Osteocyte (in vitro differentiated cells): Measurements from ENCODE around the gene SLC6A6. TPM values are rescaled to one million over a fixed set of nuclear protein-coding genes. Genes with fewer than 3 reads are reported as not detected.

Experiments
- DNase-seq: peaks from one replicate; pipeline ENCODE4 v3.0.0; 2021; ENCODE audit warnings: mixed read lengths; ENCODE audit not compliant: unreplicated experiment; ENCODE audit errors: extremely low spot score
- H3K27ac Mint-ChIP-seq: one replicate; pipeline ENCODE4 v1.8.0; 2021; ENCODE audit warnings: mild to moderate bottlenecking, mixed read lengths; ENCODE audit not compliant: unreplicated experiment
- H3K27me3 Mint-ChIP-seq: one replicate; pipeline ENCODE4 v1.8.0; 2021; ENCODE audit warnings: mixed read lengths; ENCODE audit not compliant: unreplicated experiment
- H3K36me3 Mint-ChIP-seq: one replicate; pipeline ENCODE4 v1.8.0; 2021; ENCODE audit warnings: mixed read lengths; ENCODE audit not compliant: unreplicated experiment
- H3K4me1 Mint-ChIP-seq: one replicate; pipeline ENCODE4 v1.8.0; 2021; ENCODE audit warnings: mixed read lengths; ENCODE audit not compliant: unreplicated experiment
- H3K4me3 Mint-ChIP-seq: one replicate; pipeline ENCODE4 v1.8.0; 2021; ENCODE audit warnings: mild to moderate bottlenecking, moderate library complexity, mixed read lengths; ENCODE audit not compliant: unreplicated experiment
- H3K9me3 Mint-ChIP-seq: one replicate; pipeline ENCODE4 v1.8.0; 2021; ENCODE audit warnings: mixed read lengths; ENCODE audit not compliant: unreplicated experiment
- total RNA-seq: library from RNA; stranded (reverse); gene quantifications from 2 replicates; pipeline ENCODE4 v1.2.1, GENCODE V29; 2021
- TF ChIP-seq, protein P1 (sequence below): fragments of 200-600 bp; sonication (generic); IDR thresholded peaks from 2 replicates; pipeline ENCODE4 v1.5.0; 2021; ENCODE audit warnings: antibody characterized with exemption, mild to moderate bottlenecking, moderate library complexity

The SLC6A6 gene
- total RNA-seq, 1 donor from 2014 or later: 41.9 TPM

DNA sequence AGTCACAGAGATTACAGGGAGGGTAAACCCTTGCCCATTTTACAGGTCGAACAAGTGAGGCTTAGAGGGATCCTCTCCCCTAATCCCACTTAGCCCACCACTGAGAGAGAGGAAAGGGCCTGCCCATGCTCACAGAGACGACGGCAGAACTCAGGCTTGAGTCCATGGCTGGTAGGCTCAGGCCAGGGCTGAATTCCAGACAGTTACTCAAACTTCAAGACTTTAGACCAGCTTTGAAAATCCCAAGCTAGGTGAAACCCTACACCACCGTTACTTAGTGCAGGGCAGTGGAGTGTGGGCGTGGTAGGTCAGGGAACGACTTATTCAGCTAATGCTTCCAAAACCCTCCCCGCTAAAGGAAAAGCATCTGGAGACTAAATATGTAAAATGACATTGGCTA lies 121.4 kb downstream of the SLC6A6 start:
- Mint-ChIP-seq H3K27ac (no peak overlapping the region), H3K9me3 (no peaks in the 10 kb centered on the region), H3K27me3 (peaks cover 20% of the 10 kb centered on the region), H3K4me3 (no peak overlapping the region), H3K36me3 (no peaks in the 10 kb centered on the region), H3K4me1 (peaks cover 10% of the 10 kb centered on the region)
- TF ChIP-seq, protein P1, sequence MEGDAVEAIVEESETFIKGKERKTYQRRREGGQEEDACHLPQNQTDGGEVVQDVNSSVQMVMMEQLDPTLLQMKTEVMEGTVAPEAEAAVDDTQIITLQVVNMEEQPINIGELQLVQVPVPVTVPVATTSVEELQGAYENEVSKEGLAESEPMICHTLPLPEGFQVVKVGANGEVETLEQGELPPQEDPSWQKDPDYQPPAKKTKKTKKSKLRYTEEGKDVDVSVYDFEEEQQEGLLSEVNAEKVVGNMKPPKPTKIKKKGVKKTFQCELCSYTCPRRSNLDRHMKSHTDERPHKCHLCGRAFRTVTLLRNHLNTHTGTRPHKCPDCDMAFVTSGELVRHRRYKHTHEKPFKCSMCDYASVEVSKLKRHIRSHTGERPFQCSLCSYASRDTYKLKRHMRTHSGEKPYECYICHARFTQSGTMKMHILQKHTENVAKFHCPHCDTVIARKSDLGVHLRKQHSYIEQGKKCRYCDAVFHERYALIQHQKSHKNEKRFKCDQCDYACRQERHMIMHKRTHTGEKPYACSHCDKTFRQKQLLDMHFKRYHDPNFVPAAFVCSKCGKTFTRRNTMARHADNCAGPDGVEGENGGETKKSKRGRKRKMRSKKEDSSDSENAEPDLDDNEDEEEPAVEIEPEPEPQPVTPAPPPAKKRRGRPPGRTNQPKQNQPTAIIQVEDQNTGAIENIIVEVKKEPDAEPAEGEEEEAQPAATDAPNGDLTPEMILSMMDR: no peak
- DNase-seq: no peak

DNA sequence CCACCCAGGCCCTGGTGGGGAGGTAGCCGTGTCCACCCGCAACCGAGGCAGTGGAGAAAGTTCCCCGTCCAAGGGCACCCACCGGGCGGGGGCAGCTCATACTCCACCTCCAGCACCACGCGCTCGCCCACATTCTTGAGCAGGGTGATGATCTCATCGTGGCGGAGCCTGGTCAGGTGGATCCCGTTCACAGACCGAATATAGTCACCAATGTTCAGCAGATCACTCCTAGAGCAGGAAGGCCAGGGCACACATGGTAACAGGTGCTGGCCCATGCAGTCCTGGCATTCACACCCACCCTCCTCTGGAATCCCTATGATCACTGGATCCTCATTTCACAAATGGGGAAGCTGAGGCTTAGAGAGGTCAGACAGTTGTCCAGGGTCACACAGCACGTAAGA lies 121.9 kb downstream of the SLC6A6 start:
- TF ChIP-seq, protein P1: no peak
- peaks cover 10% of the 10 kb centered on the region for H3K4me1 Mint-ChIP-seq
- H3K27me3 Mint-ChIP-seq: peaks cover 20% of the 10 kb centered on the region
- DNase-seq: no peak
- H3K4me3 Mint-ChIP-seq: no peak overlapping the region
- H3K9me3 Mint-ChIP-seq: no peaks in the 10 kb centered on the region
- H3K27ac Mint-ChIP-seq: no peak overlapping the region
- H3K36me3 Mint-ChIP-seq: no peaks in the 10 kb centered on the region

DNA sequence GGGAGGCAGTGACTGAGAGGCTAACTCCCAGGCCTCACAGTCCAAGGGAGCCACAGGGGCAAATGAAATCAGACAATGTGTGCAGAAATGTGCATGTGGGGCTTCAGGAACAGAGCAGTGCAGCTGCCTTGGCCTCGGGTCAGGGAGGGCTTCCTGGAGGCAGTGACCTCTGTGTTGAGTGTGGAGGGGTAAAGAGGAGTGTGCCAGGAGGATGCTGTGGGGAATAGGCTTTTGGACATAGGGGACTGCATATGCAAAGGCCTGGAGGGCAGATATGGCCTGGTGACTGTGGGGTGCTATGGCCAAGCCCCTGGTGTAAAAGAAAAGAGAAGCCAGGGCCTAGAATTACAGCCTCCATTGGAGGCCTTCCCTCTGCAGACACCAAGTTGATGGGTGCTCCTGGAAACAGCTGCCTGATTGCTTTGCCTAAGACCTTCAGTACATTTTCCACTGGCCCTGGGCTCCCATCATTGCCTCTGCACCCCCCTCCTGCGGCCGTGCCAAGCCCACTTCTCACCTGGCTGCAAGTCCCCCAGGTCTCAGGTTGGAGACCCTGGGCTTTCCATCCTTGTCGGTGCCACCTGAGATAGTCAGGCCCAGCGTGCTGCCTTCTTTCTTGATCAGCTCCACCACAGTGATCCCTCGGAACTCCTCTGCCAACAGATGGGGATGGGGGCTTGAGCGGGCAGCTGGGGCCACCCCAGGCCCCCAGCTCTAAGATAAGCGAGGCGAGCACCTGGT lies 122.7 kb downstream of the SLC6A6 start:
- Mint-ChIP-seq H3K4me1 (peaks cover 10% of the 10 kb centered on the region), H3K27me3 (peaks cover 26% of the 10 kb centered on the region), H3K27ac (no peak overlapping the region), H3K36me3 (no peaks in the 10 kb centered on the region), H3K9me3 (no peaks in the 10 kb centered on the region), H3K4me3 (no peak overlapping the region)
- DNase-seq: no peak
- TF ChIP-seq, protein P1: no peak

DNA sequence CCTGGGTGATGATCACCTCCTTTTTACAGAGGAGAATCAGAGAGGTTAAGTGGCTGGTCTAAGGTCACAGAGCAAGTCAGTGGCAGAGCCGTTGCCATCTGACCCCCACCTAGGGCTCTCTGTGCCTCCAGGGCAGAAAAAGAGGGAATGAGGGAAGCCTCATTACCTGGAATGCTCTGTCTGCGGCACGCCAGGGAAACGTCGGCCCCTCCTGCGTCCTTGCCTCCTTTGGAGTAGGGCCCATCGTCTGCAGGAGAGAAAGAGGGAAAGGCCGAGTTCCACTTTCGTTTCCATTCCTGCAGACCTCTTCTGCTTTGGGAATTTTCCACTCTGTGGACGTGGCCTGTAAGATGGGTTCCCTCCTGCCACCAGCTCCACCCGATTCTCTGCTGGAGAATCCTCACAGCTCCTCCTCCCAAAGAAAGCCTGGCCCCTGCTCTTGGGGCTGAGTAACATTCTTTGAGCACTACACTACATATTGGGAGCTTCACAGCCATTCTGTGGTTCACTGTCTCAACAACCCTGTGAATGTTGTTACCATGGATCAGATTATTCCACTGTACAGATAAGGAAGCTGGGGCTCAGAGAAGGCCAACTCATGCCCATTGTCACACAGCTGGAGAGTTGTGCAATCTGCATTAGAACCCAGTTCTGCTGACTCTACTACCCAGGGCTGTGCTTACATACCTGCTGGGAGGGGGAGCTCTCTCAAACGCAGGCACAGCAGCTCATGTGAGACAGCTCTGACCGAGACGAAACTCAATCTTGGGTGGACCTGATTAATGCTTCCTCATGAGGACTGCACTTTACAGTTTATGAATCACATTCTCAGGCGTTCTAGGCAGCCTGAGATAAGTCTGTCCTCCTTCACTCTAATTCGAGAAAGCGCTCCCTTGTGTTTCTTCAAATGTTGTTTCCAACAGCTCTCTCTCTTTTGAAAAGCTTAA lies 123.6 kb downstream of the SLC6A6 start:
- no peak for DNase-seq
- no peak overlapping the region for H3K4me3 Mint-ChIP-seq
- peak overlapping the region; percentile 64 for H3K27ac Mint-ChIP-seq
- peaks cover 31% of the 10 kb centered on the region for H3K27me3 Mint-ChIP-seq
- H3K9me3 Mint-ChIP-seq: no peaks in the 10 kb centered on the region
- TF ChIP-seq, protein P1: no peak
- H3K36me3 Mint-ChIP-seq: no peaks in the 10 kb centered on the region
- peaks cover 10% of the 10 kb centered on the region for H3K4me1 Mint-ChIP-seq

DNA sequence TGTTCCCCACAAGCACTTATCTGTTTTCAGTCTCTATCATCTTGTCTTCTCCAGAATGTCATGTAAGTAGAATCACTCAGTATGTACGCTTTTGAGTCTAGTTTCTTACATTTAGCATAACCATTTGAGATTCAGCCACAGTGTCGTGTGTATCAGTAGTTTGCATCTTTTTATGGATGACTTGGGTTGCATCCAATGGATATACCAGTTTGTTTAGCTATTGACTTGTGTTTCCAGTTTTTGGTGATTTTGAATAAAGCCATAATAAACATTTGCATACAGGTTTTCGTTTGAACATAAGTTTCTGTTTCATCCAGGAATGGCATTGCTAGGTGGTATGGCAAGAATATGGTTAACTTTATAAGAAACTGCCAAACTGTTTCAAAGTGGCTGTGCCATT lies 125.7 kb downstream of the SLC6A6 start:
- Mint-ChIP-seq H3K27ac (no peak overlapping the region), H3K4me3 (no peak overlapping the region), H3K27me3 (peaks cover 36% of the 10 kb centered on the region), H3K36me3 (no peaks in the 10 kb centered on the region), H3K9me3 (no peaks in the 10 kb centered on the region), H3K4me1 (peaks cover 14% of the 10 kb centered on the region)
- no peak for DNase-seq
- TF ChIP-seq, protein P1: no peak
